Measurements from ENCODE around the gene TNN.

- TF ChIP-seq NFRKB (IDR thresholded peaks at IDR 0.05), result no peak
- TF ChIP-seq HDGF (IDR thresholded peaks at IDR 0.05; ENCODE audit: borderline replicate concordance), result no peak
- no peak for TF ChIP-seq SUZ12 (IDR thresholded peaks at IDR 0.05)
- TF ChIP-seq SP1 (IDR thresholded peaks at IDR 0.05), result no peak
- 0 out of 2 replicates have a peak, but pooled peaks have one; percentile 15 for TF ChIP-seq ZNF384 (IDR thresholded peaks at IDR 0.05)
- TF ChIP-seq FOXA1 (IDR thresholded peaks at IDR 0.05), result no peak
- no peak for TF ChIP-seq FOXK2 (IDR thresholded peaks at IDR 0.05)
Measured at GRCh38 chr1:175176246-175176645, 108.6 kb downstream of the TNN start.

Data from HEK293T (cell line).